ENCODE data around the gene CAMTA1.

Gene CAMTA1

DNA sequence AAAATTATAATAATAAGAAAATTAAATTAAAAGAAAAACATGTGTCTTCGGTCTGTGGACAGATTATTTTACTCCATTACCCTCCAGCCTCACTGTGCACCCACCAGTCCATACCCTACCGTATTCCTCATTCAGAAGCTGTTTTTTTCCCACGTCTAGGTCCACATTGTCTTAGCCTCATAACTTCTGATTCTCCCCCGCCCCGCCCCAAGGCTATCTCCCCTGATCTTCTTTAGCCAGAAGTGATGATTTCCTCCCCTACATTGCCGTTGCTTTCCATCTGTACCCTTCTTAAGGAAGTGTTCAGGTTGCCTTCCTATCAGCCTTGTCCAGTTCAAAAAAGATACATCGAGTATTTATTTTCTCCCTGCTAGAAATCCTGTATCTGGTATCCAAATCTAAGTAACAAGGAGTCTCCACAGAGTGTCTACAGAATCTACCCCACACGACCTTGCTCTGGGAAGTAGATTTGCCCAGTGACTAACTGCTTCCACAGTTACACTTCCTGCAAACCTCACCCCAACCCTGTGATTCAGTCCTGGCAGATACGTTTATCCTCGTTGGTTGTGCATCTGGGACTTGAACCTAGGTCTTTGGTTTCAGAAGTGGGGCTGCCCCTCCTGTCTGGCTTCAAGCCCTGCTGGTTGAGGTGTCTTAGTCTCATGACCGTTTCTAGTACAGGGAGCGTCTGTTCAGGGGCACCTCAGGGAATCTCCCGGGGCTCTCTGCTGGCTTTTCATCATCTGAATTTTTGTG is 470.2 kb downstream of the CAMTA1 start:
- DNase-seq (ENCODE audit: low read depth in 2 of 2): no peak

DNA sequence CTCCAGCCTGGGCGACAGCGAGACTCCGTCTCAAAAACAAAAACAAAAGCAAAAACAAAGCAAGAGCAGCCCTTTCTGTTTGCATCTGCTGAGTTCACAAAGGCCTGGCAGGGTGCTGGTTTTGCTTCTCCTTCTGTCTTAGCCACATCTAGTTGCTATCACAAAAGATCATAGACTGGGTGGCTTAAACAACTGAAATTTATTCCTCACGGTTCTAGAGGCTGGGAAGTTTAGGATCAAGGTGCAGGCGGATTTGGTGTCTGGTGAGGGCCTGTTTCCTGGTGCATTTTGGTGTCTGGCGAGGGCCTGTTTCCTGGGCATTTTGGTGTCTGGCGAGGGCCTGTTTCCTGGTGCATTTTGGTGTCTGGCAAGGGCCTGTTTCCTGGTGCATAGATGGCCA is 471.3 kb downstream of the CAMTA1 start:
- DNase-seq (ENCODE audit: low read depth in 2 of 2): no peak

DNA sequence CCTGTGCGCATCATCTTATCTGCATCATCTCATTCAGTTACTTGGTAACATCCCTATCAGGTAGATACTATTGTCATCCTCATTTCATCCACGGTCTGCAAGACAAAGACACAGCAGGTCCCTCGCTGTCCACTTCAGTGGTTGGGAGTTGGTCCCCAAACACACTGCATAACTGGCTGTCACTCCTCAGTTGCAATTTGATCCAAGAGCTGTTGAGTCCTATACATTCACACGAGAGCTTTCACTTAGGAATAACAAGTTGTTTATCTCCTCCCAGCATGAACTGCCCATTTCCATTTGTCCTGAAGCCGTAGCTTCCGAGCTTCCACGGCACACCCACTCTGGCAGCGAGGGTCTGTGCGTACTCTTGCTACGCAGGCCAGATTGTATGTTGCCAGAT is 472.0 kb downstream of the CAMTA1 start:
- no peak for DNase-seq (ENCODE audit: low read depth in 2 of 2)

DNA sequence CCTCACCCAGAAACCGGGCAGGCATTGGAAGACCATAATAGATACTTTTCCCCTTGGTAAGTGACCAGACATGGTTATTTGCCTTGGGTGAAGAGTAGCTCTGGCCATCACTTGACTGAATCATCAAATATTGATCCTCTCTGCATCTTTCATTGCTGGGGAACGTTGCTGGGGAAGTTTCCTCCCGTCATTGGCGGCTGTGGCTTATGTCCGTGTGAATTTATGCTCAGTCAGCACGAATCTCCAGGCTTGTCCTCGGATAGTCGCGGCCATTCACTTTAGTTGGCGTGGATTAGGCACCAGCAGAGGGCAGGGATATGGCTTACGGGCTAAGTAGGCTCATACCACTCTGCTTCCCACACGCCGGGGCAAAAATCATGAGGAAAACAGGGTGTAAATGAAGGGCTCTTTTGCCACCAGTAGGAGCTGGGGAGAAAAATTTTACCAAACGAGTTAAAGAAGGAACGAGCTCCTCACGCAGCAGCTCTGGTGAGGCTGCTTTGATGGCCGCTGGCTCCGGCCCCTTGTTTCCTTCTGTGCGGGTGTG is 473.4 kb downstream of the CAMTA1 start:
- DNase-seq (ENCODE audit: low read depth in 2 of 2): no peak

DNA sequence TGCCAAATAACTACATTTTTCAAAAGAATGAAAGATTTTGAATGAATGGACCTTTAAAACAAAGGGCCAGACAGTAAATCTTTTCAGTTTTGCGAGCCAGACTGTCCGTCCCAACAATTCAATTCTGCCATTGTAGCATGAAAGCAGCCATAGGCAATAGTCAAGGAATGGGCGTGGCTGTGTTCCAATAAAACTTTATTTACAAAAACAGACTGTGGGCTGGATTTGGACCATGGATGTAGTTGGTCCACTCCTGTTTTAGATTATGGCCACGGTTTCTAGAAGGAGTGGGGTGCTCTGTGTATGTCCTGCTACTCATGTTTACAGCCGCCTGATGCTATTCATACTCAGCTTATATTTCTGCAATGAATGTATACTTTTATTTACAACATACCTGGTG is 474.7 kb downstream of the CAMTA1 start:
- no peak for DNase-seq (ENCODE audit: low read depth in 2 of 2)

DNA sequence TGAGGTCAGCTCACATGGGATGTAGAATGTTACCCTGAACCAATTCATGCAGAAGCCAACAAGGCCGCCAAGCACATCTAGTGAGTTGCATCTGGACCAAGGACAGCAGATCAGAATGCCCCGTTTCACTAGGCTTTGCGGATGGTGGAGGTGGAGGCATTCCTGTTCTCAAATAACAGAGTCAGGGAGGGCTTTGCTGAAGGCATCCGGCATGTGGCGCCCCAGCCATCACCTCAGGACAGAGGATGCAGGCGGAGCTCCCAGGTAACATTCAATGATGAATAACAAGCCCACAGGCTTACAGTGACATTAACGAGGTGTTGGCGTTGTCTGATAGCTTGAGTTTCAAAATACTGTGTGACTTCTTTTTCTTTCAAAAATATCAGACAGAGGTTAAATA is 476.2 kb downstream of the CAMTA1 start:
- no peak for DNase-seq (ENCODE audit: low read depth in 2 of 2)

DNA sequence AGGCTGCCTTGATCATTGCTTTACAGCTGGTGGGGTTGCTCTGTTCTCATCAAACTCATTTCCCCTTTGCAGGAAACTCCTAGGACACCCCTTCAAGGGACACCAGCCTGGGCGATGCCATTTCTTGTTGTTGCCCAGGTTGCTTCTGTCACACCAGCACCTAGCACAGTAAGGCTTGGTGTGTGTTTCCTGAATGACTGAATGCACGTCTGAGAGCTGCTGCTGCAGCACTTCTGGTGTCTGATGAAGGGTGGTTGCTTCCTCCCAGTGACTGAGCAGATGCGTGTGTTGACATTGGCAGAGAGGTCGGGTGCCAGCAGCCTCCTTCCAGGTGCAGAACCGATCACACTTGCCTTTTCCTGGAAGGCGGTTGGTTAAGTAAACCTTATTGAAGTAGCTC is 477.4 kb downstream of the CAMTA1 start:
- DNase-seq (ENCODE audit: low read depth in 2 of 2): no peak

DNA sequence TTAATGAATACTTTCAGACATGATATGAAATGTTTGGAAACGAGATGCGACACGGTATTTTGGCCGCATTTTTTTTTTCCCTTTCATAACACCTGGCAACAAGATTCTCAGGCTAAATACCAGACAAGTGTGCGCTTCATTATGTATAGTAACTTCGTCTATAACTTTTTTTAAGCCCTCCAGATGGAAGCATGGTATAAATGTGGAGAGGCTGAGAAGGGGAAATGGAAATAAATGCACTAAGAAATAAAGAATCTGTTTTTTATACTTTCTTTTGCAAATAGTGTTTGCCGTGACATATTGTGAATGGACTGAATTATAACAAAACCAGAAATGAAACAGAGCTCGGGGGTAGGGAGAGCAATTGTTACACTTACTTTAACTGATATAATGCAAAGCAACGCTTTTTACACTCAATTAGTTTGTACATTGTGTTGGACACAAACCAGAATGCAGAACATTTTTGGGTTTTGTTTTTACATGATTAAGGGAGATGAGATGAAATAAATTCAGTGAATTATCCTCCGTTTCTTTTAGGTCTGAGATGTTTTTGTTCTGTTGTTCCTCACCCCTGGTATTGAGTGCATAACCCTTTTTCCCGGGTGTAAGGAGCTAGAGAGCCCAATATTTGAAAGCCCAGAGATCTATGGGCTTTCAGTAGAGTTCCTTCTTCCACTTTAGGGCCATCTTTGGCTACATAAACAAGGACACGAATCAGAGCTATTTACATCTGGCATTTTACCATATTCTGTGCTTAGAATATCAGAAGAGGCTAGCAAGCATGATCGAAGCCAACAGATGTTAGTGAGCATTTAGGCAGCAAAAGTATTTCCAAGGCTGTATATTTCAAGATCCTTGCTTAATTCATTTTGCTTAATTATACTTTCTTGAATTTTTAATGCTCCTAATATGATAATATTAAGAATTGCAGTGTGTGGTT is 478.0 kb downstream of the CAMTA1 start:
- no peak for DNase-seq (ENCODE audit: low read depth in 2 of 2)

DNA sequence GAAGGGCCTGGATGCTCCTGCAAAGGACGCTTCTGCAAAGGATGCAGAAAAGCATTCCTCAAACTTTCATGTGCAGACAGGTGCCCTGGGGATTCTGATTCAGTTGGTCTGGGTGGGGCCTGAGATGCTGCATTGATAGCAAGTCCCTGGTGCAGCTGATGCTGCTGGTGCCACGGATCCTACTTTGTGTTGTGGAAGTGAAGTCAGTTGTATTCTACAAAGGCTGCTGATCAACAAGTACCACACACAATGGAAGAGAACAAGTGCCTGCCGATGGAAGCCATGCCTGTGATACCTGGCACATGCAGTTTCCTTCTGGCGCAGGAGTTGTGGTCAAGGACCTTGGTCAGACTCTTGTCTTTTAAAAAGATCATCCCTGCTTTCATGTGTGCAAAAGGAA is 478.8 kb downstream of the CAMTA1 start:
- DNase-seq (ENCODE audit: low read depth in 2 of 2): no peak

DNA sequence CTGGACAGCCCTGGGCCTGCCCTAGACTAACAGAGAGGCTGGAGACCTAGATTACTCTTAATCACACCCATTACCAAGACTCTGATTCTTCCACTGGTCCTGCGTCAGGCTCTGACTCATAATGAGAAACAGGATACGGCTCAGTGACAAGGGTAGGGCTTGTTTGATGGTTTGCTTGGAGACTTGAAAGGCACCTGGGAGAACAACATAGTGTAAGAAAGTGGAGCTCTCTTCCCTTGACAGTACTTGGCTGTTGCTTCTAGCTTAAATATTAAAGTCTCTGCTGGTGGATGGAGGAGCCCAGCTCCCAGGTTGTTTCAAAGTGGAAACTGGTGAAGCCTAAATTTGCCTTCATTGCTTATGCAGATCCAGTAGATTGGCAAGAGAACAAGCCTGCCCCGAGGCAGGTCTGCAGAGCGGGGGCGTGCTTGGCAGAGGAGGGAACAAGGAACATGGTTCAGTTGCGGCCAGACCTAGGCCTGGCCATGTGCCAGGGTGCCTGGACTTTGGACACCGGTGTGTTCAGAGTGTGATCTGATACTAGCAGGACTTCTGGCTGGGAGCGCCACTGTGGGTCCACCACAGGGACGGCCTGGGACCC is 480.6 kb downstream of the CAMTA1 start:
- no peak for DNase-seq (ENCODE audit: low read depth in 2 of 2)

DNA sequence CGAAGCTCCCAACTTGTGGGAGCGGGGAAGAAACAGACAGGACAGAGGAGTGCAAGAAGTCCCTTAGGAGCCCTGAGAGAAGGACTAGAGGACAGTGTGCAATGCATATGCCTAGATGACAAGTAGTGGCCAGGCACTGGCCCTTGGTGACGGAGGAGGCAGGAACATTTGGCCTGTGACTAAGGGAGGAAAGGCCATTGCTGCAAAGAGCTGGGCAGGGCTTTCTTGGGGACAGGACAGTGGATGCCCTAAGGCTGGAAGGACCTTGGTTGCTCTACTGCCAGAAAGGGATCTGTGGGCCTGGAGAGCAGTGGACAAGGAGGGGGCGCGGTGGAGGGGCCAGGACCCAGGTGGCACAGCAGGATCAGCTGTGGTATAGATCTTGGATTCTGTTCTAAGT is 481.3 kb downstream of the CAMTA1 start:
- DNase-seq (ENCODE audit: low read depth in 2 of 2): no peak

DNA sequence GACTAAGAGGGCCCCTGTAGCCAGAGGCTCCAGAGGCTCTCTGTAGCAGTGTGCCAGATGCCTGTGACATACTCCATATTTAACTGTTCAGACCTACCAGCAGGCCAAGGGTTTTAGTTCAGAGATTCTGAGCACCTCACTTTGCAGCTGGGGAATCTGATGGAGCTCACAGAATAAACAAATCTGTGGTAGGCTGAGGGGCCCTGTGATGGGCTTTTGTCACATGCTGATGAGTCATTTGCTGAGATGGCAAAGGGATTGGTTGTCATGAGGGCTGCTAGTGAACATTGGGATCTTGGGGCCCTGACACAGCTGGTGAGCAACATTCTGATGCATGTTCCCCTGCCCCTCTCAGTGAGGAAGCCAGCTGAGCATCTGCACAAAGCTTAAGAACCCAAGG is 482.2 kb downstream of the CAMTA1 start:
- DNase-seq (ENCODE audit: low read depth in 2 of 2): no peak

DNA sequence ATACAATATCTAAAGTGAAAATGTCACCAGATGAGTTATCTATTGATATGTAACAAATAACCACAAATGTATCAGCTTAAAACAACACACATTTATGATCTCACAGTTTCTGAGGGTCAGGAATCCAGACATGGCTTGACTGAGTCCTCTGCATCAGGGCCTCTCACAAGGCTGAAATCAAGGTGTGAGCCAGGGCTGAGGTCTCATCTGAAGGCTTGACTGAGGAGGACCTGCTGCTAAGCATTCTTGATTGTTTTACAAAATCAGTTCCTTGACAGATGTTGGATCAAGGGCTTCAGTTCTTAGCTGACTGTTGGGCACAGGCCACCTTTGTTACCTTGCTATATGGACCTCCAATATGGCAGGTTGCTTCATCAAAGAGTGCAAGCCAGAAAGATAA is 483.7 kb downstream of the CAMTA1 start:
- no peak for DNase-seq (ENCODE audit: low read depth in 2 of 2)

DNA sequence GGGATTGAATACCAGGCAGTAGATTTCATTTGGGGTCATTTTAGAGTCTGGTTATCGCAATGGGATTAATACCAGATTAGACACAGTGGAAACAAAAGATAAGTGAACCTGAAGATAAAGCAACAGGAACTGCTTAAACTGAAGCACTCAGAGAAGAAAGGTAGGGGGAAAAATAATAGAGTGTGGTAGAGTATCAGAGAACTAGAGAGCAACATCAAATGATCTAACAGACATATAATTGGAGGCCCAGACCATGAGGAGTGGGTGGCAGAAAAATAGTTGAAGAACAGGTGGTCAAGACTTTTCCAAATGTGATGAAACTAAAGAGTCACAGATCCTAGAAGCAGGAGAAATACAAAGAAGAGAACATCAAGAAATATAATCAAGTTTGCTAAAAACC is 484.3 kb downstream of the CAMTA1 start:
- no peak for DNase-seq (ENCODE audit: low read depth in 2 of 2)

DNA sequence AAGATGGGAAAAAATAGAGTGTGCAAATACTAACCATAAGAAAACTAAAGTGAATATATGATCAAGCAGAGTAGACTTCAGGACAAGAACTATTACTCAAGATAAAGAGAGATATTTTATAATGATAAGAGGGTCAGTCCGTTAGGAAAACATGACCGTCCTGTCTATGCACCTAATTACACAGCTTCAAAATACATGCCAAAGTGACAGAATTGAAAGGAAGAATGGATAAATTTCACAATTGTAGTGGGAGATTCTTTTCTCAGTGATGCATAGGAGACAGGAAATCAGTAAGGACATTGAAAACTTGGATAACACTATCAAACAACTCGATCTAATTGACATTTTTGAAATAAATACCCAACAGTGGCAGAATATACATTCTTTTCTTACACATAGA is 489.0 kb downstream of the CAMTA1 start:
- no peak for DNase-seq (ENCODE audit: low read depth in 2 of 2)

DNA sequence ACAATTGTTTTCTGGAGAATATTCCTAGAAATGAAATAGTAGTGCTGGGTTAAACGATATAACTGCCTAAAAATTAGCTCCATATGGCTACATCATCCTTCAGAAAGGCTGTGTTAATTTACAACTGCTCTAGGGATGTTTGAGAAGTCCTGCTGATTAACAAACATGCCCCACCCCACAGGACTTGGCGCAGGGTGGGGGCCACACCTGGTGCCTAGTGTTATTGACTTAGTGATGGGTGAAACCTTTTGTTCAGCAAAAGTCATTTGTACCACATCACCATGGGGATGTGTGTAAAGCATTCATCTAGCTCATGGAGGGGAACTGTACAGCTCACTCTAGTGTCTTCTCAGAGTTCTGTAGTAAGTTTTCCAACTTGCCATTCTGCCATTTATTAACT is 492.8 kb downstream of the CAMTA1 start:
- DNase-seq (ENCODE audit: low read depth in 2 of 2): no peak

DNA sequence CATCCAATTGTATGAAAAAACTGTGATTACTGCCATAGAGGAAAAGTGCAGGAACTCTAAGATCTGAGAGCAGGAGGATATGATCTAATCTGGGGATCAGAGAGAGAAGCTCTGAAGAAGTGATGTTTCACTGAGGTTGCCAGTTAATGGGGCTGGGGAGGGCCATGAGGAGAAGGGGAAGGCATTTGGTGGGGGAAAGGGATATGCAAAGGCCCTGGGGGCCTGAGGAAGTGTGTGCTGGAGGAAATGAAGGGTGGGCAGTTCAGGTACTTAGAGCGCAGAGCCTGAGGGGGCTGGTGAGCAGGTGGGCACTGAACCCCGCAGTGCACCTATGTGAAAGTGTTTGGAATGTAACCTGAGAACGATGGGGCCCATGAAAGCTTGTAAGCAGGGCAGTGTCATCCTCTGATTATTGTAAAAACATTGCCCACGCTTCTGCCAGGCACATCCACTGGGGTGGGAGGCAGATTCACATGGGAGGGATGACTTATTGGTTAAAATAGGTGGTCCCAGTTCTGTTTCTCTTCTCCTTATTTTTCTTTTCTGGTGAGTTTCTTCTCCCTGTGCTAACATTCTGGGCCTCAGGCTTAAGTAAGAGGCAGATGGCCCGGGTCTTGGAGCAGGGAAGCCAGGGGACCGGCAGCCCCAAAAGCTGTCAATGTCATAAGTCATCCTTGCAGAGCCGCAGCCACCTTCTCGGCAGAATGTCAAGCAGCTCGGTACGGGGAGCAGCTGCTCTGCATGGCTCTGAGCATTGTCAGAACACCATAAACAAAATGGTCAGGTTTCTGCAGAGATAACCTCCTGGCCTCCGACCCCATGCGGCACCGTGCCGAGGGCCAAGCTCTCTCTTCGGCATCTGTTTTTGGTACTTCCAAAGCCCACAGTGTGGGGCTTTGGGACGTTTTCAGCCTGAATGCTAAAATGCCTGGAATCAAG is 493.8 kb downstream of the CAMTA1 start:
- DNase-seq (ENCODE audit: low read depth in 2 of 2): no peak

DNA sequence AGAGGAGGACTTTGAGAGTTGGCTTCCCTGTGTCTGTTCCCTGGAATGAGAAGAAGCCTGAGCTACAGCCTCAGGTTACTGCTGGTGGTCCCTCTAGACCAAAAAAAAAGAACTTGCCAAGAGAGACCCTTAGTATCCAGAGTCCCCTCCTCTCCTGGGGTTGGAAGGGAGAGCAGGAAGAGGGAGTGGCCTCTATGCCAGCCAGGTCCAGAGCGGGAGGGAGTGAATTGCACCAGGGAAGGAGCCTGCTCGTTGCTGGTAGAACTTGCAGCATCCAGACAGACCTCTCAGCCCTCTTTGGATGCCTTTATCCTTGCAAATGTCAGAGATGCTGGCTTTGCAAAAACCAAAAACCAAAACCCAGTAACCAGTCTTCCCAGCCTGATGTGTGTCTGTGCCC is 494.5 kb downstream of the CAMTA1 start:
- no peak for DNase-seq (ENCODE audit: low read depth in 2 of 2)

DNA sequence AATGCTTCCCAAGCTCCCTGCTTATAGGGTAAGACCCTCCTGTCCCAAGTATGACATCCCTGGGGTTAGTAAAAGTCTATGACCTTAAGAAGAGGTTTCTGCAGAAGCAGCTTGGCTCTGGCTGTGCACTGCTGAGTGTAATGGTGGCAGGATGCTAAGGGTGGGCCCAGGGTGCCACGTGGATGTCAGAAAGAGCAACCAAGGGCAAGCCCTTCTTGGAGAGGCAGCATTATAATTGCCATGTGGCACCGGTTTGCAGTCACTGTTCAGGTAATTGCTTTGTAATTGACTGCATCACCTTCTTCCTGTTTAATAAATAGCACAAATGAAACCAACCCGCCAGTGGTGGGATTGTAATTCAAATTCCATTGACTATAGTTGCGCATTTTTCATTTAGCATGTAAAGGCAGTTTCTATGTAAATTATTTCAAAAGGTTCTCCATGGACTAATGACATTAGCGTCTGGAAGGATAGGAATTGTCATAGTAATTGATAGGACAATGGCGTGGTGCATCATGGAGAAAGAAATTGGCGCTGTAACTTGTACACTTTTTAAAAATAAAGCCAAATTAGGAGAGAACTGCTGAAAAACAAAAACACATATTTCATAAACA is 495.2 kb downstream of the CAMTA1 start:
- DNase-seq (ENCODE audit: low read depth in 2 of 2): no peak

DNA sequence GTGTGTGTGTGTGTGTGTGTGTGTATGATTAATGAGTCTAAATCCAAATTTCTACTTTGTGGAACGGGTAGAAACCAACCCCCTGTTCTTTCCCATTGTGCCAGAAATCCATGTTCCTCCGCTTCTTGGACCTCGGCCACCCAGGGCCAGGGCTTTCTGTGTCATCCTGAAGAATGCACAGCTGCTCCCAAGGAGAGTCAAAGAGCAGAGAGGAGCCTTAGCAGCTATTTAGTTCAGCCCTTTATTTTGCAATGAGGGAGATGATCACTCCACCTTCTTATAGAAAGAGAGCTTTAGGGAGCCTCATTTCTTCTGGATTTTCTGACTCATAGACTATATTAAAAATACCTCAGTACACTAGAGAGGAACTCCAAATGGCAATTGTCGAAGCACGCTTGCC is 496.6 kb downstream of the CAMTA1 start:
- no peak for DNase-seq (ENCODE audit: low read depth in 2 of 2)
